HepG2 (cell line): ENCODE measurements around the gene CSNK1D. TPM values are rescaled to one million over a fixed set of nuclear protein-coding genes. Genes with fewer than 3 reads are reported as not detected.
A peak's percentile ranks its signal among the peaks of the same experiment; 100 is the strongest.

ENCODE experiments used
- E2F2 ChIP-seq: sonication (generic); formaldehyde crosslinking; IDR thresholded peaks from 2 replicates; pipeline ENCODE4 v1.4.0; 2020; ENCODE audit warnings: missing genetic modification reagents, borderline replicate concordance
- FOXC1 ChIP-seq: sonication (generic); formaldehyde crosslinking; IDR thresholded peaks from 2 replicates; pipeline ENCODE4 v1.8.0; 2022; ENCODE audit warnings: mild to moderate bottlenecking, missing genetic modification reagents, borderline replicate concordance
- FOXP4 ChIP-seq: sonication (generic); formaldehyde crosslinking; IDR thresholded peaks from 2 replicates; pipeline ENCODE4 v1.4.0; 2020; ENCODE audit warnings: missing genetic modification reagents
- HNF4G ChIP-seq, 2 experiments: sonication (generic) in 1 of 2; formaldehyde crosslinking in 1 of 2; IDR thresholded peaks; 2 replicates each; pipeline versions ENCODE4 v1.4.0 to v1.6.1; 2011 to 2020; ENCODE audit warnings: borderline replicate concordance in 2 of 2, low read depth in 2 of 2, mild to moderate bottlenecking in 2 of 2, low read length in 1 of 2, missing genetic modification reagents in 1 of 2, moderate library complexity in 1 of 2
- KLF12 ChIP-seq: sonication (generic); formaldehyde crosslinking; IDR thresholded peaks from 2 replicates; pipeline ENCODE4 v1.4.0; 2020; ENCODE audit warnings: missing genetic modification reagents, borderline replicate concordance
- MAZ ChIP-seq, 2 experiments: sonication (generic) in 1 of 2; formaldehyde crosslinking in 1 of 2; IDR thresholded peaks; 2 replicates each; pipeline versions ENCODE4 v1.5.0 to v1.6.1; 2012 to 2020; ENCODE audit warnings: low read depth in 2 of 2, mild to moderate bottlenecking in 2 of 2, borderline replicate concordance in 1 of 2, improper control_type of control experiment in 1 of 2, low read length in 1 of 2, missing genetic modification reagents in 1 of 2, moderate library complexity in 1 of 2
- MEIS1 ChIP-seq: sonication (generic); formaldehyde crosslinking; IDR thresholded peaks from 2 replicates; pipeline ENCODE4 v1.9.0; 2021; ENCODE audit warnings: mild to moderate bottlenecking, missing genetic modification reagents, moderate library complexity, borderline replicate concordance
- NONO ChIP-seq, 2 experiments: fragments of 450-650 bp in 1 of 2; sonication (generic) in 1 of 2; formaldehyde crosslinking in 1 of 2; IDR thresholded peaks in 1 of 2; conservative IDR thresholded peaks in 1 of 2; 2 replicates each; pipeline versions ENCODE4 v1.6.1 to v1.8.0; 2017 to 2022; ENCODE audit warnings: mild to moderate bottlenecking in 1 of 2, missing genetic modification reagents in 1 of 2, moderate library complexity in 1 of 2
- SKI ChIP-seq: fragments of 450-650 bp; IDR thresholded peaks from one replicate; pipeline ENCODE4 v1.6.1; 2018; ENCODE audit warnings: mild to moderate bottlenecking; ENCODE audit not compliant: partially characterized antibody
- SMAD1 ChIP-seq: sonication (generic); formaldehyde crosslinking; IDR thresholded peaks from 2 replicates; pipeline ENCODE4 v1.4.0; 2020; ENCODE audit warnings: missing genetic modification reagents, low read depth, mild to moderate bottlenecking, borderline replicate concordance
- SOX5 ChIP-seq: IDR thresholded peaks from 2 replicates; pipeline ENCODE4 v1.6.1; 2016; ENCODE audit warnings: borderline replicate concordance
- ZBTB7B ChIP-seq: sonication (generic); formaldehyde crosslinking; IDR thresholded peaks from 2 replicates; pipeline ENCODE4 v1.4.0; 2020; ENCODE audit warnings: missing genetic modification reagents
- ZFP37 ChIP-seq: sonication (generic); formaldehyde crosslinking; IDR thresholded peaks from 2 replicates; pipeline ENCODE4 v1.4.0; 2020; ENCODE audit warnings: missing genetic modification reagents, borderline replicate concordance
- ZGPAT ChIP-seq: IDR thresholded peaks from 2 replicates; pipeline ENCODE4 v1.6.1; 2016; ENCODE audit warnings: mild to moderate bottlenecking
- ZNF143 ChIP-seq: sonication (generic); formaldehyde crosslinking; IDR thresholded peaks from 2 replicates; pipeline ENCODE4 v1.4.0; 2020; ENCODE audit warnings: missing genetic modification reagents
- ZNF232 ChIP-seq: sonication (generic); formaldehyde crosslinking; IDR thresholded peaks from 2 replicates; pipeline ENCODE4 v1.4.0; 2020; ENCODE audit warnings: missing genetic modification reagents, borderline replicate concordance
- ZNF263 ChIP-seq: sonication (generic); formaldehyde crosslinking; IDR thresholded peaks from 2 replicates; pipeline ENCODE4 v1.4.0; 2020; ENCODE audit warnings: missing genetic modification reagents
- ZSCAN21 ChIP-seq: sonication (generic); formaldehyde crosslinking; IDR thresholded peaks from 2 replicates; pipeline ENCODE4 v1.8.0; 2022; ENCODE audit warnings: mild to moderate bottlenecking, missing genetic modification reagents, moderate library complexity, borderline replicate concordance
- polyA plus RNA-seq, 8 experiments: library from polyadenylated mRNA; depleted of rRNA in 3 of 8; stranded (reverse) in 7 of 8; unstranded in 1 of 8; fragments of >200 nt; fragmentation: Illumina TruSeq in 4 of 8; extraction: Trizol in 4 of 8; gene quantifications; 2 replicates each; pipeline versions ENCODE4 v1.2.1 to v1.2.3, GENCODE V29; 2011 to 2016; ENCODE audit warnings: low read depth in 4 of 8, missing spikeins in 1 of 8, mixed read lengths in 1 of 8; ENCODE audit not compliant: insufficient read depth in 1 of 8
- total RNA-seq, 5 experiments: library from RNA; depleted of rRNA; stranded (reverse); fragments of >200 nt; fragmentation: Illumina TruSeq; extraction: Trizol; gene quantifications; 2 replicates each; pipeline ENCODE4 v1.2.3, GENCODE V29; 2016; ENCODE audit warnings: low read depth in 1 of 5

Gene CSNK1D
- total and polyA plus RNA-seq, 2 of the 13 experiments (the other 11 are each of a cell fraction or from before 2014, with no cell fraction given) = 31.5 to 128 TPM

- TF ChIP-seq FOXP4 (CRISPR knock-in tag) = 0 out of 2 replicates have a peak, but pooled peaks have one; percentile 20
- 0 out of 2 replicates have a peak, but pooled peaks have one; percentile 50 for TF ChIP-seq SMAD1
- 0 out of 2 replicates have a peak, but pooled peaks have one; percentile 51 for TF ChIP-seq FOXC1 (CRISPR knock-in tag)
- TF ChIP-seq ZBTB7B = peak; percentile 83; the same call in 1 of the 2 replicates
- no peak for TF ChIP-seq NONO (IDR thresholded peaks at IDR 0.05)
- TF ChIP-seq NONO (CRISPR knock-in tag; conservative IDR thresholded peaks at IDR 0.05) = peak; percentile 30; the same call in 1 of the 2 replicates
- peak; percentile 31 for TF ChIP-seq SKI
- 0 out of 2 replicates have a peak, but pooled peaks have one; percentile 23 for TF ChIP-seq ZNF143
- TF ChIP-seq HNF4G (IDR thresholded peaks at IDR 0.05; ENCODE audit: borderline replicate concordance, low read depth, low read length) = no peak
- 0 out of 2 replicates have a peak, but pooled peaks have one; percentile 23 for TF ChIP-seq HNF4G (CRISPR knock-in tag; IDR thresholded peaks at IDR 0.05; ENCODE audit: borderline replicate concordance, low read depth)
- TF ChIP-seq ZGPAT = peak; percentile 51; the same call in 1 of the 2 replicates
- TF ChIP-seq ZFP37 (CRISPR knock-in tag) = 0 out of 2 replicates have a peak, but pooled peaks have one; percentile 27
- 0 out of 2 replicates have a peak, but pooled peaks have one; percentile 14 for TF ChIP-seq KLF12 (CRISPR knock-in tag)
- TF ChIP-seq SOX5 = 0 out of 2 replicates have a peak, but pooled peaks have one; percentile 10
- 0 out of 2 replicates have a peak, but pooled peaks have one; percentile 61 for TF ChIP-seq E2F2 (CRISPR knock-in tag)
- 0 out of 2 replicates have a peak, but pooled peaks have one; percentile 52 for TF ChIP-seq MEIS1
- peak; percentile 61; the same call in 1 of the 2 replicates for TF ChIP-seq ZNF232 (CRISPR knock-in tag)
- TF ChIP-seq MAZ (IDR thresholded peaks at IDR 0.05; ENCODE audit: borderline replicate concordance, low read depth, low read length) = 0 out of 2 replicates have a peak, but pooled peaks have one; percentile 16
- 0 out of 2 replicates have a peak, but pooled peaks have one; percentile 33 for TF ChIP-seq MAZ (CRISPR knock-in tag; IDR thresholded peaks at IDR 0.05; ENCODE audit: low read depth)
- peak; percentile 50; the same call in 1 of the 2 replicates for TF ChIP-seq ZSCAN21 (CRISPR knock-in tag)
- TF ChIP-seq ZNF263 (CRISPR knock-in tag) = peak; percentile 78
Measured at GRCh38 chr17:82304826-82305726, 31.6 kb upstream of the CSNK1D start (continued).
